Astrocyte of the cerebellum (primary cell): ENCODE results near the gene GALNT16.

Experiments
- DNase-seq: peaks from one replicate; pipeline ENCODE4 v3.0.0-alpha.2; 2011; ENCODE audit warnings: low read depth
- H3K4me3 ChIP-seq: 2 replicates; pipeline ENCODE4 v1.5.1; 2011; ENCODE audit warnings: mild to moderate bottlenecking, low read depth, low read length, moderate library complexity
- CTCF ChIP-seq: IDR thresholded peaks from 2 replicates; pipeline ENCODE4 v1.5.1; 2012; ENCODE audit warnings: low read length, low read depth, moderate library complexity, mild to moderate bottlenecking; ENCODE audit errors: missing control alignments
- in situ Hi-C: cut with HindIII; loops from 2 replicates; pipeline ENCODE4 v1.10.0; 2017; ENCODE audit warnings: low sequenced_read_pairs

The GALNT16 gene

GRCh38 chr14:69249603-69250002 lies 10.4 kb upstream of the GALNT16 start:
- TF ChIP-seq CTCF = no peak
- in situ Hi-C loops = loop anchor here (5.0 kb wide), 1 partner anchor 113 kb away; no protein-coding TSS in a partner anchor

GRCh38 chr14:69252851-69253250 lies 7.1 kb upstream of the GALNT16 start:
- DNase-seq = no peak
- in situ Hi-C loops = no loop called here
- no peak for TF ChIP-seq CTCF

More at GRCh38 chr14:69249603-69250002, 10.4 kb upstream of the GALNT16 start:
- no peak overlapping the region for H3K4me3 ChIP-seq
- DNase-seq = no peak

GRCh38 chr14:69259168-69259526 lies 811 bp upstream of the GALNT16 start:
- no peak for DNase-seq
- peak overlapping the region; percentile 44 for H3K4me3 ChIP-seq
- no peak for TF ChIP-seq CTCF
- in situ Hi-C loops = no loop called here

More at GRCh38 chr14:69252851-69253250, 7.1 kb upstream of the GALNT16 start:
- no peak overlapping the region for H3K4me3 ChIP-seq

- TF ChIP-seq CTCF = no peak
- DNase-seq = no peak
- H3K4me3 ChIP-seq = peak overlapping the region; percentile 44
- in situ Hi-C loops = no loop called here
Observed at GRCh38 chr14:69260190-69260860, 367 bp downstream of the GALNT16 start.

- in situ Hi-C loops = no loop called here
- peak overlapping the region; percentile 44 for H3K4me3 ChIP-seq
- peak; percentile 36 for TF ChIP-seq CTCF
- DNase-seq = no peak
Observed at GRCh38 chr14:69260861-69261564, 1.1 kb downstream of the GALNT16 start.

GRCh38 chr14:69261761-69262331 lies 1.9 kb downstream of the GALNT16 start:
- in situ Hi-C loops = no loop called here
- H3K4me3 ChIP-seq = no peak overlapping the region
- DNase-seq = no peak
- TF ChIP-seq CTCF = no peak
